Activated naive CD4-positive, alpha-beta T cell treated with anti-CD3 and anti-CD28 coated beads for 36 hours (primary cell): Measurements from ENCODE around the gene HOXA9. TPM values are rescaled to one million over a fixed set of nuclear protein-coding genes. Genes with fewer than 3 reads are reported as not detected.

Experiments used
- CTCF ChIA-PET: fragments of 350-600 bp; sonication (Branson Sonifier 250); formaldehyde crosslinking; loops from one replicate; lab custom pipeline; 2021; ENCODE audit warnings: antibody characterized with exemption; lab: Charles Lee
- DNase-seq: peaks from one replicate; pipeline ENCODE4 v3.0.0-alpha.2; 2020
- H3K27ac Mint-ChIP-seq: one replicate; pipeline ENCODE4 v1.8.0; 2021; ENCODE audit warnings: mild to moderate bottlenecking, mixed read lengths
- H3K27me3 Mint-ChIP-seq: one replicate; pipeline ENCODE4 v1.8.0; 2021; ENCODE audit warnings: low read depth, mixed read lengths
- H3K36me3 Mint-ChIP-seq: one replicate; pipeline ENCODE4 v1.8.0; 2021; ENCODE audit warnings: low read depth, mixed read lengths
- H3K4me1 Mint-ChIP-seq: one replicate; pipeline ENCODE4 v1.8.0; 2021; ENCODE audit warnings: low read depth, mixed read lengths
- H3K4me3 Mint-ChIP-seq: one replicate; pipeline ENCODE4 v1.8.0; 2021; ENCODE audit warnings: mild to moderate bottlenecking, moderate library complexity, mixed read lengths
- H3K9me3 Mint-ChIP-seq: one replicate; pipeline ENCODE4 v1.8.0; 2021; ENCODE audit warnings: mixed read lengths
- intact Hi-C: fragments of 100-400 bp; cut with micrococcal nuclease; formaldehyde crosslinking; loops from one replicate; pipeline ENCODE4 v1.15.1; 2023
- total RNA-seq, 2 experiments: library from RNA; stranded (reverse); gene quantifications; one replicate each; pipeline ENCODE4 v1.2.3, GENCODE V29; 2021

Gene HOXA9
- total RNA-seq, 2 experiments from 2014 or later, result not detected

GRCh38 chr7:27157702-27158431, 7.5 kb downstream of the HOXA9 start:
- peaks cover 43% of the 10 kb centered on the region for H3K4me1 Mint-ChIP-seq
- peak overlapping the region; percentile 72 for H3K27ac Mint-ChIP-seq
- H3K36me3 Mint-ChIP-seq, result no peaks in the 10 kb centered on the region
- no peak for DNase-seq
- H3K27me3 Mint-ChIP-seq, result peaks cover 80% of the 10 kb centered on the region
- H3K4me3 Mint-ChIP-seq, result no peak overlapping the region
- CTCF ChIA-PET, result interaction anchor here (0.6 to 1.5 kb wide), 4 partner anchors 9 to 298 kb away, joined by 3 to 5 read pairs (median 4); no protein-coding TSS in a partner anchor
- no peaks in the 10 kb centered on the region for H3K9me3 Mint-ChIP-seq
- intact Hi-C loops, result loop anchor here (10.0 kb wide), 1 partner anchor 863 kb away; the partner anchor contains the start of gene SNX10

DNA sequence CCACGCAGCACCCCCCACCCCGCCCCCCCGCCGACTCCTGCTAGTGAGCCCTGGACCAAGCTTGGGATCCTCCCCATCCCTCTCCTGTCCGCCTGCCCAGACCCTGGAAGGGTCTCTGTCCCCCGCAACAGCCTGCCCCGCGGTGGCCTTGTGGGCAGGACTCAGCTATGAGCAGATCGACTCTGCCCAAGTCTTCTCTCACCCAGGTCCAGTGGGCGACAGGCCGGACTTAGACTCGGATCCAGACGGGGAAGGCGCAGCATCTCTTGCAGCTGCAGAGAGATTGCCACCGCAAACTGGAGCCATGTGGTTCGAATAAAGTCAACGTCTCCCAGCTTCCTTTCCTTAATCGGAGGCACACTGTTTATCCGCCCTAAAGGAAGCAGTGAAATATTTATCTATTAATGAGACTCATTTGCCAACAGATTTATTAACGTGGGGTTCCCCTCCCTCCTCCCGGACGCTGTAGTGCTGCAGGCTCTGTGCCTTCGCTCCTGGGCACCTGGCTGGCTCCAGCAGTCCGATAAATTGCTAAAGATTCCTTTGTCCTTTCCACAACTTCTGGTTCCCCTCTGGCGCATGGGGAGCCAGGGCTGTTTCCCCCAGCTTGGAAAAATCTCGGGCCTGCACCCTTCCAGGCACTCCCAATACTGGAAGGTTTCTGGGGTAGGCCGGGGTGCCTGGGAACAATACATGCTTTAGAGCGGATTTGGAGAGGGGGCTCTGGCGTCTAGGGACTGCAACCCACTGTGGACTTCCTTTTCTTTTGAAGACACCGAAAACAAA, 8.2 kb downstream of the HOXA9 start:
- intact Hi-C loops, result loop anchor here (1.0 to 10.0 kb wide), 2 partner anchors 9 to 862 kb away; partner anchors contain the start of gene SNX10
- Mint-ChIP-seq H3K9me3 (no peaks in the 10 kb centered on the region), H3K36me3 (no peaks in the 10 kb centered on the region), H3K4me1 (peaks cover 43% of the 10 kb centered on the region), H3K27ac (no peak overlapping the region), H3K27me3 (peaks cover 85% of the 10 kb centered on the region), H3K4me3 (peak overlapping the region; percentile 6)
- DNase-seq, result no peak
- CTCF ChIA-PET, result interaction anchor here (0.6 to 1.5 kb wide), 2 partner anchors 9 to 297 kb away, joined by 3 read pairs; no protein-coding TSS in a partner anchor

- H3K36me3 Mint-ChIP-seq, result no peaks in the 10 kb centered on the region
- CTCF ChIA-PET, result interaction anchor here (1.5 kb wide), 1 partner anchor 8 kb away, joined by 3 read pairs; no protein-coding TSS in a partner anchor
- peaks cover 85% of the 10 kb centered on the region for H3K27me3 Mint-ChIP-seq
- intact Hi-C loops, result loop anchor here (1.0 to 10.0 kb wide), 2 partner anchors 10 to 862 kb away; partner anchors contain the start of gene SNX10
- no peak for DNase-seq
- H3K9me3 Mint-ChIP-seq, result no peaks in the 10 kb centered on the region
- peaks cover 47% of the 10 kb centered on the region for H3K4me1 Mint-ChIP-seq
- H3K27ac Mint-ChIP-seq, result no peak within 1 kb of the TSS
- peak within 1 kb of the TSS; percentile 49 for H3K4me3 Mint-ChIP-seq
Measured at GRCh38 chr7:27156508-27156898, 8.8 kb downstream of the HOXA9 start, which contains the start of gene HOXA7. HOXA7 (minus strand) TSS chr7:27156675; CDS start chr7:27156545, 130 bp downstream.

DNA sequence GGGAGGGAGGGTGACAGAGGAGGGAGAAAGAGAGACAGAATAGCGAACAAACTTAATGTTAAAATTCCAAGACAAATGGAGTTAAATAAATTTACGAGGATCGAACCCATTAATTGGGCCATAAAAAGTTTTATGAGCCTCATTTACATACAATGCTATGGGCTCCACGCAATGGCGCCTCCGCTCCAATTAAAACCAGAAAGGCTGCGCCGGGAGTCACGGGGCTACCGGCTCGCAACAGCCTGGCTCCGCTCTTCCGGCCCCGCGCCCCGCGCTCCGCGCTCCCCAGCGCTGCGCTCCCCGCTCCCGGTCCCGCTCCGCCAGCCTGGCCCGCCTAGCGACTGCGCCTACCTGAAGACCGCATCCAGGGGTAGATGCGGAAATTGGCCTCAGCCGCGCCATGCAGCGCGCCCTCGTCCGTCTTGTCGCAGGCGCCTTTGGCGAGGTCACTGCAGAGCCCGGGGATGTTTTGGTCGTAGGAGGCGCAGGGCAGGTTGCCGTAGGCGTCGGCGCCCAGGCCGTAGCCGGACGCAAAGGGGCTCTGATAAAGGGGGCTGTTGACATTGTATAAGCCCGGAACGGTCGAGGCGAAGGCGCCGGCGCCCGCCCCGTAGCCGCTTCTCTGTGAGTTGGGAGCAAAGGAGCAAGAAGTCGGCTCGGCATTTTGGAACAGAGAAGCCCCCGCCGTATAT, 9.4 kb downstream of the HOXA9 start:
- CTCF ChIA-PET, result interaction anchor here (1.5 kb wide), 1 partner anchor 7 kb away, joined by 3 read pairs; no protein-coding TSS in a partner anchor
- H3K36me3 Mint-ChIP-seq, result no peaks in the 10 kb centered on the region
- DNase-seq, result no peak
- no peaks in the 10 kb centered on the region for H3K9me3 Mint-ChIP-seq
- peaks cover 49% of the 10 kb centered on the region for H3K4me1 Mint-ChIP-seq
- H3K27ac Mint-ChIP-seq, result no peak overlapping the region
- peak overlapping the region; percentile 45 for H3K4me3 Mint-ChIP-seq
- intact Hi-C loops, result loop anchor here (1.0 to 10.0 kb wide), 2 partner anchors 10 to 861 kb away; partner anchors contain the start of gene SNX10
- peaks cover 88% of the 10 kb centered on the region for H3K27me3 Mint-ChIP-seq

DNA sequence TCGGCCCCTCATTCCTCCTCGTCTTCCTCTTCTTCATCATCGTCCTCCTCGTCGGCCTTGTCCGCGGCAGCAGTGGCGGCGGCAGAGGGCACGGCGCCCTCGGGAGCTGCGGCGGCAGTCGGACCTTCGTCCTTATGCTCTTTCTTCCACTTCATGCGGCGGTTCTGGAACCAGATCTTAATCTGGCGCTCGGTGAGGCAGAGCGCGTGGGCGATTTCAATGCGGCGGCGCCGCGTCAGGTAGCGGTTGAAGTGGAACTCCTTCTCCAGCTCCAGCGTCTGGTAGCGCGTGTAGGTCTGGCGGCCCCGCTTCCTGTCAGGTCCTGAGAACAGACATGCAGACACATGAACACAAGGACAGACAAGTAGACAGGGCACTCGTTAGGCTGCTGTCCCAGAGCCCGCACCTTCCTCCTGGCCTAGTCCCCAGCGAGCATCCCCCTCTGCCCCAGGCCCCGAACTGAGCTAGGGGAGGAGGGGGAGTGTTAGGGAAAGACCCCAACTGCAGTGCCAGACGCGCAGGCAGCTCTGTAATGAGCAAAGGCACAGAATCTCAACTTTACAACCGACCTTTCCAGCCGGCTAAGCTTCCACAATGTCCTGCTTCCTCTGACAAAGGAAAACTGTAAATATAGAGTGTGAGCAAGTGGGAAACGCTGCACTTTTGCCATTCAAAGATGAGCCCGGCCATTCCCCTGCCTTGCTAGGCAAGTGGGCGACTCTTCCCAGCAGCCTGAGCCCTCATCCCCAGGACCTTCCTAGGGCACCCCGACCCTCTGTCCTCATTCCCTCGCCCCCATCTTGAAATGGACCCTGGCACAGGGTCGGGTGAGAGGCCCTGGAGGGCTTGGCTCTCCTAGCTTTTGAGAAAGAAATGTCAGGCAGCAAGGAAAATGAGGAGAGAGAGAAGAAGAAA, 10.2 kb downstream of the HOXA9 start:
- Mint-ChIP-seq H3K4me1 (peaks cover 50% of the 10 kb centered on the region), H3K4me3 (peak overlapping the region; percentile 49), H3K9me3 (no peaks in the 10 kb centered on the region), H3K27ac (peak overlapping the region; percentile 41), H3K36me3 (no peaks in the 10 kb centered on the region), H3K27me3 (peaks cover 92% of the 10 kb centered on the region)
- intact Hi-C loops, result loop anchor here (5.0 to 10.0 kb wide), 4 partner anchors 32 to 1293 kb away; partner anchors contain the start of genes EVX1, HOXA11 and SNX10
- CTCF ChIA-PET, result interaction anchor here (1.0 kb wide), 2 partner anchors 17 to 24 kb away, joined by 3 read pairs; no protein-coding TSS in a partner anchor
- peak; percentile 52 for DNase-seq

DNA sequence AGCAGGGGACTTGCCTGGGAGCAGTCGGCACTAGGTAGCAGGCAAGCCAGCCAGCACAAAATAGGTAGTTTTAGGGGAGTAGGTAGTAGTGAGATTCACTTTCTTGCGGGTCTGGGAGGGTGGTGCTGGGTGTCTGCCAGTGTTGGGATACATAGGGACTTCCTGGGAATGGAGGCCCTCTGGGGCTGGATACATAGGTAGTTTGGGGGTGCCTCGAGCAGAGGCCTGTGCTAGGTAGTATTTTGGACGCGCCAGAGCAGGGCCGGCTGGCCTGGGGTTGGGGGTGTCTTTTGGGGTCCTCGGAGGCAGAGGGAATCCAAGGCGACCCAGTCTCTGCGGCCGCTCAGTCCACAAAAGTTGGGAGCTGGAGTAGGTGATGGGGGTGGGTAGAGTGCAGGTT, 11.0 kb downstream of the HOXA9 start:
- peaks cover 90% of the 10 kb centered on the region for H3K27me3 Mint-ChIP-seq
- peaks cover 43% of the 10 kb centered on the region for H3K4me1 Mint-ChIP-seq
- intact Hi-C loops, result loop anchor here (5.0 to 10.0 kb wide), 4 partner anchors 33 to 1292 kb away; partner anchors contain the start of genes EVX1, HOXA11 and SNX10
- CTCF ChIA-PET, result interaction anchor here (0.9 to 1.6 kb wide), 4 partner anchors 17 to 467 kb away, joined by 3 read pairs; no protein-coding TSS in a partner anchor
- H3K27ac Mint-ChIP-seq, result peak overlapping the region; percentile 41
- no peaks in the 10 kb centered on the region for H3K36me3 Mint-ChIP-seq
- no peak for DNase-seq
- no peaks in the 10 kb centered on the region for H3K9me3 Mint-ChIP-seq
- H3K4me3 Mint-ChIP-seq, result no peak overlapping the region

- Mint-ChIP-seq H3K27ac (no peak overlapping the region), H3K4me1 (peaks cover 43% of the 10 kb centered on the region), H3K36me3 (no peaks in the 10 kb centered on the region), H3K27me3 (peaks cover 88% of the 10 kb centered on the region), H3K4me3 (no peak overlapping the region), H3K9me3 (no peaks in the 10 kb centered on the region)
- no peak for DNase-seq
- CTCF ChIA-PET, result interaction anchor here (0.9 to 1.6 kb wide), 2 partner anchors 43 to 466 kb away, joined by 3 read pairs; no protein-coding TSS in a partner anchor
- intact Hi-C loops, result loop anchor here (5.0 to 10.0 kb wide), 4 partner anchors 34 to 1291 kb away; partner anchors contain the start of genes EVX1, HOXA11 and SNX10
Measured at GRCh38 chr7:27153526-27153925, 11.8 kb downstream of the HOXA9 start.

GRCh38 chr7:27152816-27153442, 12.4 kb downstream of the HOXA9 start:
- H3K27me3 Mint-ChIP-seq, result peaks cover 89% of the 10 kb centered on the region
- no peak overlapping the region for H3K4me3 Mint-ChIP-seq
- intact Hi-C loops, result loop anchor here (5.0 to 10.0 kb wide), 4 partner anchors 34 to 1291 kb away; partner anchors contain the start of genes EVX1, HOXA11 and SNX10
- H3K36me3 Mint-ChIP-seq, result no peaks in the 10 kb centered on the region
- CTCF ChIA-PET, result interaction anchor here (1.1 to 1.6 kb wide), 2 partner anchors 8 to 466 kb away, joined by 3 read pairs; no protein-coding TSS in a partner anchor
- H3K27ac Mint-ChIP-seq, result no peak overlapping the region
- peaks cover 46% of the 10 kb centered on the region for H3K4me1 Mint-ChIP-seq
- no peak for DNase-seq
- H3K9me3 Mint-ChIP-seq, result no peaks in the 10 kb centered on the region

GRCh38 chr7:27151931-27152815, 13.2 kb downstream of the HOXA9 start, which contains the start of gene HOXA3:
HOXA3 (minus strand) TSS chr7:27152583; CDS start chr7:27110640, 41,943 bp downstream.
- no peak within 1 kb of the TSS for H3K27ac Mint-ChIP-seq

More at GRCh38 chr7:27151931-27152815, 13.2 kb downstream of the HOXA9 start, which contains the start of gene HOXA3:
- H3K4me1 Mint-ChIP-seq, result peaks cover 43% of the 10 kb centered on the region
- DNase-seq, result no peak
- H3K27me3 Mint-ChIP-seq, result peaks cover 85% of the 10 kb centered on the region
- H3K36me3 Mint-ChIP-seq, result no peaks in the 10 kb centered on the region
- H3K4me3 Mint-ChIP-seq, result peak within 1 kb of the TSS; percentile 64
- intact Hi-C loops, result loop anchor here (1.0 to 10.0 kb wide), 6 partner anchors 16 to 1290 kb away; partner anchors contain the start of genes EVX1, HOXA11 and SNX10
- CTCF ChIA-PET, result interaction anchor here (1.1 to 3.4 kb wide), 4 partner anchors 9 to 297 kb away, joined by 3 to 16 read pairs (median 4); no protein-coding TSS in a partner anchor
- H3K9me3 Mint-ChIP-seq, result no peaks in the 10 kb centered on the region
